Parathyroid adenoma (tissue), 2 donors: ENCODE data around the gene PDLIM3.
A peak's percentile ranks its signal among the peaks of the same experiment; 100 is the strongest.
"Not testable (repeated sequence)": the region's sequence is repeated elsewhere in the genome, so short reads cannot be mapped to it uniquely, and the experiment has no call there.

Experiments used
- H2AFZ ChIP-seq: fragments of 300-600 bp; sonication (generic); one replicate; pipeline ENCODE4 v1.7.0; 2017; ENCODE audit warnings: antibody characterized with exemption, mild to moderate bottlenecking
- H3K27ac ChIP-seq: fragments of 300-600 bp; sonication (generic); one replicate; pipeline ENCODE4 v1.7.0; 2017
- H3K27me3 ChIP-seq: fragments of 300-600 bp; sonication (generic); one replicate; pipeline ENCODE4 v1.7.0; 2017; ENCODE audit warnings: low read length; ENCODE audit not compliant: control insufficient read depth, insufficient read depth
- H3K36me3 ChIP-seq: fragments of 300-600 bp; sonication (generic); one replicate; pipeline ENCODE4 v1.7.0; 2017; ENCODE audit warnings: low read length; ENCODE audit not compliant: control insufficient read depth, insufficient read depth
- H3K4me1 ChIP-seq: fragments of 300-600 bp; sonication (generic); one replicate; pipeline ENCODE4 v1.7.0; 2017; ENCODE audit warnings: control low read depth
- H3K4me2 ChIP-seq: fragments of 300-600 bp; sonication (generic); one replicate; pipeline ENCODE4 v1.7.0; 2017; ENCODE audit warnings: low read length
- H3K4me3 ChIP-seq: fragments of 300-600 bp; sonication (generic); one replicate; pipeline ENCODE4 v1.7.0; 2017; ENCODE audit warnings: low read depth, low read length
- H3K79me2 ChIP-seq: fragments of 300-600 bp; sonication (generic); one replicate; pipeline ENCODE4 v1.7.0; 2017; ENCODE audit warnings: control low read depth
- H3K9ac ChIP-seq: fragments of 300-600 bp; sonication (generic); one replicate; pipeline ENCODE4 v1.7.0; 2017; ENCODE audit warnings: mild to moderate bottlenecking
- H3K9me3 ChIP-seq: fragments of 300-600 bp; sonication (generic); one replicate; pipeline ENCODE4 v1.7.0; 2017; ENCODE audit warnings: low read length; ENCODE audit not compliant: control insufficient read depth
- CTCF ChIP-seq: fragments of 300-600 bp; sonication (generic); IDR thresholded peaks from one replicate; pipeline ENCODE4 v1.7.0; 2017; ENCODE audit warnings: antibody characterized with exemption, mild to moderate bottlenecking
- donor health status: primary hyperparathyroidism.

The PDLIM3 gene

GRCh38 chr4:185515248-185515647 is 20.1 kb downstream of the PDLIM3 start:
- Histone ChIP-seq H3K9ac (no peak overlapping the region), H3K4me1 (no peaks in the 10 kb centered on the region), H3K27me3 (no peaks in the 10 kb centered on the region), H3K36me3 (no peaks in the 10 kb centered on the region), H3K27ac (no peak overlapping the region), H3K79me2 (no peaks in the 10 kb centered on the region), H3K4me2 (no peak overlapping the region), H3K9me3 (no peaks in the 10 kb centered on the region), H3K4me3 (no peak overlapping the region), H2AFZ (no peak overlapping the region)
- no peak for TF ChIP-seq CTCF

- Histone ChIP-seq H3K4me2 (no peak overlapping the region), H3K36me3 (no peaks in the 10 kb centered on the region), H3K27ac (peak overlapping the region; percentile 54), H3K9ac (no peak overlapping the region), H3K4me3 (no peak overlapping the region), H3K4me1 (no peaks in the 10 kb centered on the region), H3K27me3 (no peaks in the 10 kb centered on the region), H3K9me3 (no peaks in the 10 kb centered on the region), H3K79me2 (no peaks in the 10 kb centered on the region), H2AFZ (no peak overlapping the region)
- TF ChIP-seq CTCF: no peak
Observed at GRCh38 chr4:185514182-185514697, 21.1 kb downstream of the PDLIM3 start.

- no peak overlapping the region for H3K9ac ChIP-seq
- H3K27ac ChIP-seq: peak overlapping the region; percentile 54
Observed at GRCh38 chr4:185513489-185514181, 21.7 kb downstream of the PDLIM3 start.

GRCh38 chr4:185512516-185512915 is 22.8 kb downstream of the PDLIM3 start:
- Histone ChIP-seq H3K79me2 (no peaks in the 10 kb centered on the region), H3K4me2 (no peak overlapping the region), H3K9ac (no peak overlapping the region), H3K27ac (no peak overlapping the region), H3K4me1 (no peaks in the 10 kb centered on the region), H3K9me3 (no peaks in the 10 kb centered on the region), H3K27me3 (no peaks in the 10 kb centered on the region), H2AFZ (no peak overlapping the region), H3K36me3 (no peaks in the 10 kb centered on the region), H3K4me3 (no peak overlapping the region)
- no peak for TF ChIP-seq CTCF

More at GRCh38 chr4:185513489-185514181, 21.7 kb downstream of the PDLIM3 start:
- H3K4me1 ChIP-seq: no peaks in the 10 kb centered on the region
- H3K4me3 ChIP-seq: no peak overlapping the region
- H3K79me2 ChIP-seq: no peaks in the 10 kb centered on the region
- peak overlapping the region; percentile 15 for H3K4me2 ChIP-seq
- H3K36me3 ChIP-seq: no peaks in the 10 kb centered on the region
- TF ChIP-seq CTCF: no peak
- no peaks in the 10 kb centered on the region for H3K27me3 ChIP-seq
- H3K9me3 ChIP-seq: no peaks in the 10 kb centered on the region
- H2AFZ ChIP-seq: no peak overlapping the region

GRCh38 chr4:185511243-185511642 is 24.1 kb downstream of the PDLIM3 start:
- H3K4me2 ChIP-seq, H3K9ac ChIP-seq, H3K27ac ChIP-seq, H3K9me3 ChIP-seq, H3K27me3 ChIP-seq, H3K4me3 ChIP-seq, H2AFZ ChIP-seq, H3K4me1 ChIP-seq, H3K36me3 ChIP-seq, H3K79me2 ChIP-seq: not testable (repeated sequence)
